ENCODE data around the gene MCTP1.

The MCTP1 gene

GRCh38 chr5:95221234-95221633 is 63.7 kb downstream of the MCTP1 start:
- Histone ChIP-seq H2AK5ac (ENCODE audit: low read length, severe bottlenecking) (no peak overlapping the region), H3K4me1 (ENCODE audit: control insufficient read depth, insufficient read depth, low read depth, low read length) (no peaks in the 10 kb centered on the region), H3K4ac (ENCODE audit: low read depth in 1 of 2, low read length in 2 of 2) (no peak overlapping the region), H3K27ac (ENCODE audit: low read length, poor library complexity, severe bottlenecking) (no peak overlapping the region), H3K9ac (ENCODE audit: low read length) (no peak overlapping the region), H4K8ac (ENCODE audit: low read length) (no peak overlapping the region), H3K23ac (ENCODE audit: low read length in 2 of 2) (no peak overlapping the region), H3K79me1 (replicated peaks; ENCODE audit: low read length, poor library complexity, severe bottlenecking) (no peaks in the 10 kb centered on the region), H2BK120ac (ENCODE audit: low read depth, low read length) (no peak overlapping the region), H2BK5ac (ENCODE audit: low read depth, low read length, poor library complexity, severe bottlenecking) (no peak overlapping the region), H3K4me2 (ENCODE audit: low read length, poor library complexity, severe bottlenecking) (no peak overlapping the region), H2AFZ (ENCODE audit: low read depth, low read length) (no peak overlapping the region), H3K9me3 (ENCODE audit: control insufficient read depth, low read length) (no peaks in the 10 kb centered on the region), H3K18ac (ENCODE audit: low read depth in 1 of 2, low read length in 2 of 2) (no peak overlapping the region), H2BK15ac (ENCODE audit: low read depth, poor library complexity, severe bottlenecking) (no peak overlapping the region), H3K14ac (ENCODE audit: low read length in 2 of 2) (no peak overlapping the region), H3K27me3 (ENCODE audit: control insufficient read depth in 1 of 2, insufficient read depth in 1 of 2, low read length in 2 of 2) (no peaks in the 10 kb centered on the region), H3K4me3 (ENCODE audit: insufficient read depth in 1 of 2, low read depth in 1 of 2, low read length in 2 of 2) (no peak overlapping the region), H2BK12ac (ENCODE audit: low read length in 2 of 2) (no peak overlapping the region), H4K91ac (ENCODE audit: low read length) (no peak overlapping the region), H3K36me3 (ENCODE audit: control insufficient read depth in 1 of 2, insufficient read depth in 2 of 2, low read depth in 1 of 2, low read length in 2 of 2) (no peaks in the 10 kb centered on the region)
- DNase-seq = no peak
- 90% methylated on average over 2 of the region's 2 CpGs for WGBS

DNA sequence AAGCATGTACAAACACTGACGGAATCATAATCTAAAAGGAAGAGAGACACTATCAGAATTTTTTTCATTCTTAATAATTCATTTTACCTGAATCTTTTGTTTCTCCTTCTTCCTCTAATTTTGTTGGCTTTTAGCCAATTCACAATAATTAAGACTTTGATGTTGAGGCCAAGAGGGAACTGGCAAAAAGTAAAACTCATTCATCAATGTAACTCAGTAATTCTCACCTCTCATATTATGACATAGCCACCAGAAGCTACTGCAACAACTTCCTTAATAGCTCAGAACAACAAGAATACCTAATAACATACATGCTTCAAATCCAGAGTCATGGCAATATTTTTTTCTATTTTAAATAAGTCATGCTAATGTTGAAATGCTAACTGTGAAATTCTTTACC is 64.5 kb downstream of the MCTP1 start:
- H2AFZ ChIP-seq (ENCODE audit: low read depth, low read length) = no peak overlapping the region
- no peak overlapping the region for H3K27ac ChIP-seq (ENCODE audit: low read length, poor library complexity, severe bottlenecking)
- no peak overlapping the region for H3K9ac ChIP-seq (ENCODE audit: low read length)
- 100% methylated on average over 1 of the region's 1 CpG for WGBS
- no peak overlapping the region for H3K4ac ChIP-seq (ENCODE audit: low read depth in 1 of 2, low read length in 2 of 2)
- H2BK15ac ChIP-seq (ENCODE audit: low read depth, poor library complexity, severe bottlenecking) = no peak overlapping the region
- H3K23ac ChIP-seq (ENCODE audit: low read length in 2 of 2) = no peak overlapping the region
- H3K4me3 ChIP-seq (ENCODE audit: insufficient read depth in 1 of 2, low read depth in 1 of 2, low read length in 2 of 2) = no peak overlapping the region
- H3K27me3 ChIP-seq (ENCODE audit: control insufficient read depth in 1 of 2, insufficient read depth in 1 of 2, low read length in 2 of 2) = no peaks in the 10 kb centered on the region
- H3K36me3 ChIP-seq (ENCODE audit: control insufficient read depth in 1 of 2, insufficient read depth in 2 of 2, low read depth in 1 of 2, low read length in 2 of 2) = no peaks in the 10 kb centered on the region
- H2BK12ac ChIP-seq (ENCODE audit: low read length in 2 of 2) = no peak overlapping the region
- H3K79me1 ChIP-seq (replicated peaks; ENCODE audit: low read length, poor library complexity, severe bottlenecking) = no peaks in the 10 kb centered on the region
- H2BK120ac ChIP-seq (ENCODE audit: low read depth, low read length) = no peak overlapping the region
- H3K4me2 ChIP-seq (ENCODE audit: low read length, poor library complexity, severe bottlenecking) = no peak overlapping the region
- H3K14ac ChIP-seq (ENCODE audit: low read length in 2 of 2) = no peak overlapping the region
- no peak overlapping the region for H4K91ac ChIP-seq (ENCODE audit: low read length)
- no peaks in the 10 kb centered on the region for H3K4me1 ChIP-seq (ENCODE audit: control insufficient read depth, insufficient read depth, low read depth, low read length)
- DNase-seq = no peak
- H4K8ac ChIP-seq (ENCODE audit: low read length) = no peak overlapping the region
- H3K9me3 ChIP-seq (ENCODE audit: control insufficient read depth, low read length) = no peaks in the 10 kb centered on the region
- H2BK5ac ChIP-seq (ENCODE audit: low read depth, low read length, poor library complexity, severe bottlenecking) = no peak overlapping the region
- H3K18ac ChIP-seq (ENCODE audit: low read depth in 1 of 2, low read length in 2 of 2) = no peak overlapping the region
- no peak overlapping the region for H2AK5ac ChIP-seq (ENCODE audit: low read length, severe bottlenecking)

GRCh38 chr5:95219411-95219810 is 65.5 kb downstream of the MCTP1 start:
- WGBS = 77% methylated on average over 3 of the region's 3 CpGs
- Histone ChIP-seq H3K9ac (ENCODE audit: low read length) (no peak overlapping the region), H3K4me2 (ENCODE audit: low read length, poor library complexity, severe bottlenecking) (no peak overlapping the region), H3K79me1 (replicated peaks; ENCODE audit: low read length, poor library complexity, severe bottlenecking) (no peaks in the 10 kb centered on the region), H2BK15ac (ENCODE audit: low read depth, poor library complexity, severe bottlenecking) (no peak overlapping the region), H3K23ac (ENCODE audit: low read length in 2 of 2) (no peak overlapping the region), H2BK12ac (ENCODE audit: low read length in 2 of 2) (no peak overlapping the region), H3K14ac (ENCODE audit: low read length in 2 of 2) (no peak overlapping the region), H4K8ac (ENCODE audit: low read length) (no peak overlapping the region), H2BK120ac (ENCODE audit: low read depth, low read length) (no peak overlapping the region), H3K36me3 (ENCODE audit: control insufficient read depth in 1 of 2, insufficient read depth in 2 of 2, low read depth in 1 of 2, low read length in 2 of 2) (no peaks in the 10 kb centered on the region), H2BK5ac (ENCODE audit: low read depth, low read length, poor library complexity, severe bottlenecking) (no peak overlapping the region), H3K27me3 (ENCODE audit: control insufficient read depth in 1 of 2, insufficient read depth in 1 of 2, low read length in 2 of 2) (no peaks in the 10 kb centered on the region), H3K4me1 (ENCODE audit: control insufficient read depth, insufficient read depth, low read depth, low read length) (no peaks in the 10 kb centered on the region), H4K91ac (ENCODE audit: low read length) (no peak overlapping the region), H2AK5ac (ENCODE audit: low read length, severe bottlenecking) (no peak overlapping the region), H2AFZ (ENCODE audit: low read depth, low read length) (no peak overlapping the region), H3K4ac (ENCODE audit: low read depth in 1 of 2, low read length in 2 of 2) (no peak overlapping the region), H3K18ac (ENCODE audit: low read depth in 1 of 2, low read length in 2 of 2) (no peak overlapping the region), H3K4me3 (ENCODE audit: insufficient read depth in 1 of 2, low read depth in 1 of 2, low read length in 2 of 2) (no peak overlapping the region), H3K9me3 (ENCODE audit: control insufficient read depth, low read length) (no peaks in the 10 kb centered on the region), H3K27ac (ENCODE audit: low read length, poor library complexity, severe bottlenecking) (no peak overlapping the region)
- DNase-seq = no peak

DNA sequence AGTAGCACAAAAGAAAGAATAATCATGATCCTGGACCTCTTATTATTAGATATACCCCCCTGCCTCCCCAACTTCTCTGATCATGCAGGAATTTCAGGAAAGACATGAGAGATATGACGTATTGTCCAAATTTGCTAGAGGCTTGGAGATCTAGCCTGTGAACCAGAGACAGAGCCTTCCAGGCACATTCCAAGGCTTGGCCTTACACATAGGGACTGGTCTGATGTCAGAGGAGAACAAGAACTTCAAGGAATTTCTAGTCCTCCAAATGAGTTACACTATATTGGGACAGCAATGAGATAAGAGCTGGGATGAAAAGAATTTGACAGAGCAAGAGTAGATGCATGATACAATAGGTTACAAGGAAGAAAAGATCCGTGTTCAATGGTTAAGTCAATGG is 67.0 kb downstream of the MCTP1 start:
- Histone ChIP-seq H2BK120ac (ENCODE audit: low read depth, low read length) (no peak overlapping the region), H3K4me1 (ENCODE audit: control insufficient read depth, insufficient read depth, low read depth, low read length) (no peaks in the 10 kb centered on the region), H3K27me3 (ENCODE audit: control insufficient read depth in 1 of 2, insufficient read depth in 1 of 2, low read length in 2 of 2) (no peaks in the 10 kb centered on the region), H3K9me3 (ENCODE audit: control insufficient read depth, low read length) (no peaks in the 10 kb centered on the region), H3K4me2 (ENCODE audit: low read length, poor library complexity, severe bottlenecking) (no peak overlapping the region), H3K36me3 (ENCODE audit: control insufficient read depth in 1 of 2, insufficient read depth in 2 of 2, low read depth in 1 of 2, low read length in 2 of 2) (no peaks in the 10 kb centered on the region), H2BK12ac (ENCODE audit: low read length in 2 of 2) (no peak overlapping the region), H3K23ac (ENCODE audit: low read length in 2 of 2) (no peak overlapping the region), H3K14ac (ENCODE audit: low read length in 2 of 2) (no peak overlapping the region), H3K27ac (ENCODE audit: low read length, poor library complexity, severe bottlenecking) (no peak overlapping the region), H4K91ac (ENCODE audit: low read length) (no peak overlapping the region), H2AK5ac (ENCODE audit: low read length, severe bottlenecking) (no peak overlapping the region), H3K9ac (ENCODE audit: low read length) (no peak overlapping the region), H2BK5ac (ENCODE audit: low read depth, low read length, poor library complexity, severe bottlenecking) (no peak overlapping the region), H2BK15ac (ENCODE audit: low read depth, poor library complexity, severe bottlenecking) (no peak overlapping the region), H3K79me1 (replicated peaks; ENCODE audit: low read length, poor library complexity, severe bottlenecking) (no peaks in the 10 kb centered on the region), H3K18ac (ENCODE audit: low read depth in 1 of 2, low read length in 2 of 2) (no peak overlapping the region), H4K8ac (ENCODE audit: low read length) (no peak overlapping the region), H2AFZ (ENCODE audit: low read depth, low read length) (no peak overlapping the region), H3K4me3 (ENCODE audit: insufficient read depth in 1 of 2, low read depth in 1 of 2, low read length in 2 of 2) (no peak overlapping the region), H3K4ac (ENCODE audit: low read depth in 1 of 2, low read length in 2 of 2) (no peak overlapping the region)
- DNase-seq = no peak
- WGBS = 61% methylated on average over 2 of the region's 2 CpGs

Measured in mesenchymal stem cell (in vitro differentiated cells and primary cell).